Neural cell (in vitro differentiated cells): ENCODE measurements around the gene ZCCHC14.

ENCODE experiments used
- EP300 ChIP-seq: fragments of 450-650 bp; conservative IDR thresholded peaks from 2 replicates; pipeline ENCODE4 v1.6.1; 2014; ENCODE audit warnings: antibody characterized with exemption, mild to moderate bottlenecking, moderate library complexity; ENCODE audit not compliant: poor library complexity, severe bottlenecking
- EZH2 ChIP-seq: fragments of 200-600, 300-800 bp; shearing (Covaris generic), sonication (generic); IDR thresholded peaks from 2 replicates; pipeline ENCODE4 v1.6.1; 2014; ENCODE audit warnings: antibody characterized with exemption, low read length, borderline replicate concordance, mild to moderate bottlenecking; ENCODE audit not compliant: insufficient read depth, poor library complexity, severe bottlenecking
- MXI1 ChIP-seq: fragments of 450-650 bp; conservative IDR thresholded peaks from 2 replicates; pipeline ENCODE4 v1.6.1; 2014; ENCODE audit warnings: antibody characterized with exemption, mild to moderate bottlenecking; ENCODE audit not compliant: poor library complexity, severe bottlenecking
- POLR2AphosphoS5 ChIP-seq: IDR thresholded peaks from 2 replicates; pipeline ENCODE4 v1.6.1; 2012
- RAD21 ChIP-seq: fragments of 450-650 bp; conservative IDR thresholded peaks from 2 replicates; pipeline ENCODE4 v1.6.1; 2014; ENCODE audit warnings: antibody characterized with exemption, mild to moderate bottlenecking, moderate library complexity
- REST ChIP-seq: IDR thresholded peaks from 2 replicates; pipeline ENCODE4 v1.6.1; 2012; ENCODE audit warnings: borderline replicate concordance
- SMC3 ChIP-seq: fragments of 450-650 bp; conservative IDR thresholded peaks from 2 replicates; pipeline ENCODE4 v1.6.1; 2014; ENCODE audit warnings: antibody characterized with exemption, mild to moderate bottlenecking, moderate library complexity; ENCODE audit not compliant: poor library complexity
- TAF1 ChIP-seq: IDR thresholded peaks from 2 replicates; pipeline ENCODE4 v1.6.1; 2012; ENCODE audit warnings: low read depth
- TF ChIP-seq, protein P1 (sequence below): fragments of 450-650 bp; IDR thresholded peaks from 2 replicates; pipeline ENCODE4 v1.5.1; 2014; ENCODE audit warnings: antibody characterized with exemption, mild to moderate bottlenecking, moderate library complexity; ENCODE audit not compliant: poor library complexity, severe bottlenecking

- TF ChIP-seq, protein P1, sequence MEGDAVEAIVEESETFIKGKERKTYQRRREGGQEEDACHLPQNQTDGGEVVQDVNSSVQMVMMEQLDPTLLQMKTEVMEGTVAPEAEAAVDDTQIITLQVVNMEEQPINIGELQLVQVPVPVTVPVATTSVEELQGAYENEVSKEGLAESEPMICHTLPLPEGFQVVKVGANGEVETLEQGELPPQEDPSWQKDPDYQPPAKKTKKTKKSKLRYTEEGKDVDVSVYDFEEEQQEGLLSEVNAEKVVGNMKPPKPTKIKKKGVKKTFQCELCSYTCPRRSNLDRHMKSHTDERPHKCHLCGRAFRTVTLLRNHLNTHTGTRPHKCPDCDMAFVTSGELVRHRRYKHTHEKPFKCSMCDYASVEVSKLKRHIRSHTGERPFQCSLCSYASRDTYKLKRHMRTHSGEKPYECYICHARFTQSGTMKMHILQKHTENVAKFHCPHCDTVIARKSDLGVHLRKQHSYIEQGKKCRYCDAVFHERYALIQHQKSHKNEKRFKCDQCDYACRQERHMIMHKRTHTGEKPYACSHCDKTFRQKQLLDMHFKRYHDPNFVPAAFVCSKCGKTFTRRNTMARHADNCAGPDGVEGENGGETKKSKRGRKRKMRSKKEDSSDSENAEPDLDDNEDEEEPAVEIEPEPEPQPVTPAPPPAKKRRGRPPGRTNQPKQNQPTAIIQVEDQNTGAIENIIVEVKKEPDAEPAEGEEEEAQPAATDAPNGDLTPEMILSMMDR, result no peak
- TF ChIP-seq EP300 (no peak), REST (no peak), TAF1 (no peak), MXI1 (no peak), POLR2AphosphoS5 (no peak), SMC3 (no peak), EZH2 (no peak), RAD21 (no peak)
Measured at GRCh38 chr16:87412996-87413421, 79.8 kb downstream of the ZCCHC14 start.
